Caco-2 (cell line): ENCODE results near the gene SLC38A10. TPM values are rescaled to one million over a fixed set of nuclear protein-coding genes. Genes with fewer than 3 reads are reported as not detected.

Source experiments
- BruUV-seq: library from RNA; stranded (reverse); fragments of 400-500 nt; replicated peaks from 2 replicates; lab custom pipeline; 2021; lab: Mats Ljungman, UMichigan
- CTCF ChIA-PET: fragments of 300-600 bp; sonication (Branson Sonifier 250); formaldehyde crosslinking; loops from one replicate; lab custom pipeline; 2022; ENCODE audit warnings: antibody characterized with exemption; lab: Charles Lee
- POLR2A ChIA-PET: fragments of 300-600 bp; sonication (Branson Sonifier 250); formaldehyde crosslinking; loops from one replicate; lab custom pipeline; 2022; ENCODE audit warnings: antibody characterized with exemption; lab: Charles Lee
- DNase-seq, 2 experiments: peaks; one replicate each; pipeline versions ENCODE4 v3.0.0 to v3.0.0-alpha.2; 2020 to 2022
- H3K27me3 ChIP-seq: replicated peaks from 2 replicates; pipeline ENCODE4 v1.6.0; 2011; ENCODE audit warnings: low read length; ENCODE audit not compliant: control insufficient read depth, insufficient read depth
- H3K36me3 ChIP-seq: 2 replicates; pipeline ENCODE4 v1.5.1; 2011; ENCODE audit warnings: low read length; ENCODE audit not compliant: control insufficient read depth, insufficient read depth
- H3K4me1 ChIP-seq: fragments of 250-450 bp; sonication (Bioruptor Pico); 2 replicates; pipeline ENCODE4 v1.5.1; 2020; ENCODE audit warnings: mild to moderate bottlenecking
- H3K4me3 ChIP-seq: 2 replicates; pipeline ENCODE4 v1.5.1; 2011; ENCODE audit warnings: low read depth, mild to moderate bottlenecking, control low read depth, low read length
- H3K9me3 ChIP-seq: fragments of 250-450 bp; sonication (Bioruptor Pico); 2 replicates; pipeline ENCODE4 v1.5.1; 2020; ENCODE audit warnings: mild to moderate bottlenecking, moderate library complexity
- H3K27ac Mint-ChIP-seq: one replicate; pipeline ENCODE4 v1.8.0; 2022; ENCODE audit warnings: mixed read lengths; ENCODE audit not compliant: unreplicated experiment
- H3K27me3 Mint-ChIP-seq: one replicate; pipeline ENCODE4 v1.8.0; 2022; ENCODE audit warnings: mixed read lengths; ENCODE audit not compliant: insufficient read depth, unreplicated experiment
- H3K36me3 Mint-ChIP-seq: one replicate; pipeline ENCODE4 v1.8.0; 2022; ENCODE audit warnings: mild to moderate bottlenecking, mixed read lengths; ENCODE audit not compliant: insufficient read depth, unreplicated experiment
- H3K4me1 Mint-ChIP-seq: one replicate; pipeline ENCODE4 v1.8.0; 2022; ENCODE audit warnings: low read depth, mixed read lengths; ENCODE audit not compliant: unreplicated experiment
- H3K4me3 Mint-ChIP-seq: one replicate; pipeline ENCODE4 v1.8.0; 2022; ENCODE audit warnings: mild to moderate bottlenecking, moderate library complexity, mixed read lengths; ENCODE audit not compliant: unreplicated experiment
- H3K9me3 Mint-ChIP-seq: one replicate; pipeline ENCODE4 v1.8.0; 2022; ENCODE audit warnings: mixed read lengths; ENCODE audit not compliant: unreplicated experiment
- intact Hi-C: fragments of 100-400 bp; cut with micrococcal nuclease; formaldehyde crosslinking; loops from one replicate; pipeline ENCODE4 v1.10.0; 2022; ENCODE audit not compliant: unreplicated experiment
- total RNA-seq: library from RNA; stranded (reverse); gene quantifications from 2 replicates; pipeline ENCODE4 v1.2.3, GENCODE V29; 2022
- TF ChIP-seq, protein P1 (sequence below), 2 experiments: fragments of 200-600 bp in 1 of 2; IDR thresholded peaks; 1 replicate in 1 of 2; 2 replicates in 1 of 2; pipeline versions ENCODE4 v1.5.1 to v1.8.0; 2011 to 2022; ENCODE audit warnings: antibody characterized with exemption in 1 of 2, control low read depth in 1 of 2, inconsistent platforms in 1 of 2, low read depth in 1 of 2, low read length in 1 of 2, mild to moderate bottlenecking in 1 of 2, moderate library complexity in 1 of 2; ENCODE audit not compliant: insufficient read depth in 1 of 2, severe bottlenecking in 1 of 2, unreplicated experiment in 1 of 2

Gene SLC38A10
- total RNA-seq, 1 experiment from 2014 or later = 137 TPM

DNA sequence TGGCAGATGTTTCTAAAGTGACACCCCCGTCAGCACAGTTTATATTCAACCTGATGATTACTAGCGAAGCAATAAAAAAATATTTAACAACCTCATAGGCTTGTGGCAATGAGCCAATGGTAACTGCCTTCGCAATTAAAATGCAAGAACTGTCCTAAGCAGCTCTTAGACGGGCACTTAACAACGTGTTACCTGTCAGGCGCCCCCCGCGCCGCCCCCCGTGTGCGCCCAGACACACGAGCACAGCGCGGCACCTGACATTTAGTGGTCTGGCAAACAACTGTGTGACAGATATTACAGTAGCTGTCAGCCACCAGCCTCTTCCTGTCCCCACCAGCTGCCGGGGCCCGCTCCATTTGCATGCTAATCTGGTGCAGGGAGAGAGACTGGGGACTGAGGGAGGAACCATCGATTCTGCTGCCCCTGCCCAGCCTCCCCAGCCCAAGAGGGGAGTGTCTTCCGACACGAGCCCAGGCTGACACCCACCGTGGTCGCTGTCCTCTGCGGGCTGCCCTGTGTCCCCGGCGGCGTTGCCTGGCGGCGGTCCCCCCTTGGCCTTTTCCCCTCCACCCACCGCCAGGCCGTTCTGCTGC lies 43.3 kb downstream of the SLC38A10 start:
- Mint-ChIP-seq H3K27me3 (no peaks in the 10 kb centered on the region), H3K4me1 (no peaks in the 10 kb centered on the region), H3K9me3 (no peaks in the 10 kb centered on the region), H3K4me3 (no peak overlapping the region), H3K36me3 (peaks cover 58% of the 10 kb centered on the region), H3K27ac (no peak overlapping the region)
- CTCF ChIA-PET = interaction anchor here (3.8 kb wide), 1 partner anchor 232 kb away, joined by 28 read pairs; no protein-coding TSS in a partner anchor
- Histone ChIP-seq H3K9me3 (peaks cover 6% of the 10 kb centered on the region; the same call in 1 of the 2 replicates), H3K4me3 (no peak overlapping the region), H3K4me1 (no peaks in the 10 kb centered on the region), H3K27me3 (no peaks in the 10 kb centered on the region), H3K36me3 (peaks cover 3% of the 10 kb centered on the region; the same call in 1 of the 2 replicates)
- TF ChIP-seq, protein P1, sequence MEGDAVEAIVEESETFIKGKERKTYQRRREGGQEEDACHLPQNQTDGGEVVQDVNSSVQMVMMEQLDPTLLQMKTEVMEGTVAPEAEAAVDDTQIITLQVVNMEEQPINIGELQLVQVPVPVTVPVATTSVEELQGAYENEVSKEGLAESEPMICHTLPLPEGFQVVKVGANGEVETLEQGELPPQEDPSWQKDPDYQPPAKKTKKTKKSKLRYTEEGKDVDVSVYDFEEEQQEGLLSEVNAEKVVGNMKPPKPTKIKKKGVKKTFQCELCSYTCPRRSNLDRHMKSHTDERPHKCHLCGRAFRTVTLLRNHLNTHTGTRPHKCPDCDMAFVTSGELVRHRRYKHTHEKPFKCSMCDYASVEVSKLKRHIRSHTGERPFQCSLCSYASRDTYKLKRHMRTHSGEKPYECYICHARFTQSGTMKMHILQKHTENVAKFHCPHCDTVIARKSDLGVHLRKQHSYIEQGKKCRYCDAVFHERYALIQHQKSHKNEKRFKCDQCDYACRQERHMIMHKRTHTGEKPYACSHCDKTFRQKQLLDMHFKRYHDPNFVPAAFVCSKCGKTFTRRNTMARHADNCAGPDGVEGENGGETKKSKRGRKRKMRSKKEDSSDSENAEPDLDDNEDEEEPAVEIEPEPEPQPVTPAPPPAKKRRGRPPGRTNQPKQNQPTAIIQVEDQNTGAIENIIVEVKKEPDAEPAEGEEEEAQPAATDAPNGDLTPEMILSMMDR (IDR thresholded peaks at IDR 0.05; ENCODE audit: insufficient read depth in 1 of 2, low read depth in 1 of 2, low read length in 1 of 2, severe bottlenecking in 1 of 2, unreplicated experiment in 1 of 2) = no peak
- DNase-seq = no peak
- intact Hi-C loops = no loop called here
- no TSS peak for BruUV-seq
- POLR2A ChIA-PET = no interaction called here

DNA sequence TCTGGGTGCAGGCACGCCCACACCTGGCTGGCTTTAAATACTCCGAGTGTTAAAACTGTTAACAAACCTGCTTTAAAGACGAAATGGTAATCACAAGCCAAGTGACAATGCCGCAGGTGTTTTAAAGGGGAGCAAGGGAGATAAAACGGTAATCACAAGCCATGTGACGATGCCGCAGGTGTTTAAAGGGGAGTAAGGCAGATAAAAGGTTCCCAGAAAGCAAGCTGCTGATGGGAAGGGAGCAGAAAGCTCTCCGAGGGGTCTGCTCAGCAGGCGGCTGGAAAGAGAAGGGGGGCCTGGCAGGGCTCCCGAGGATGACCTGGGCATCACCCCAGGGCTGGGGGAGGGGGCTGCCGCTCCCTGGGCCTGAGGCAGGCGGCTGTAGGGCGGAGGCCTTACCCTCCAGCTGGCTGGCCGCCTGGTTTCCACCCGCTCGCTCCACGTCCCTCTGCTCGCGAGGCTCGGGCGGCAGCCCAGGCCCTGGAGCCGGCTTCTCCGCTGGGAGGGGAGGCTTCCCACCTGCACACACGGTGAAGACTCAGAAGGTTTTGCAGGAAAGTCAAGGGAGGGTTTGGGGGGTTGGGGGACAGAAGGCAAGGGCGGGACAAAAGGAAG lies 43.9 kb downstream of the SLC38A10 start:
- BruUV-seq = no TSS peak
- TF ChIP-seq, protein P1 (IDR thresholded peaks at IDR 0.05; ENCODE audit: insufficient read depth in 1 of 2, low read depth in 1 of 2, low read length in 1 of 2, severe bottlenecking in 1 of 2, unreplicated experiment in 1 of 2) = no peak
- H3K36me3 Mint-ChIP-seq = peaks cover 64% of the 10 kb centered on the region
- ChIA-PET POLR2A (no interaction called here), CTCF (interaction anchor here (0.6 kb wide), 1 partner anchor 238 kb away, joined by 3 read pairs; no protein-coding TSS in a partner anchor)
- H3K27ac Mint-ChIP-seq = no peak overlapping the region
- intact Hi-C loops = no loop called here
- H3K4me1 ChIP-seq = no peaks in the 10 kb centered on the region
- no peaks in the 10 kb centered on the region for H3K27me3 Mint-ChIP-seq
- H3K9me3 Mint-ChIP-seq = no peaks in the 10 kb centered on the region
- no peak overlapping the region for H3K4me3 Mint-ChIP-seq
- H3K27me3 ChIP-seq = no peaks in the 10 kb centered on the region
- no peak overlapping the region for H3K4me3 ChIP-seq
- no peaks in the 10 kb centered on the region for H3K4me1 Mint-ChIP-seq
- H3K9me3 ChIP-seq = peaks cover 6% of the 10 kb centered on the region; the same call in 1 of the 2 replicates
- H3K36me3 ChIP-seq = peaks cover 3% of the 10 kb centered on the region; the same call in 1 of the 2 replicates
- no peak for DNase-seq

DNA sequence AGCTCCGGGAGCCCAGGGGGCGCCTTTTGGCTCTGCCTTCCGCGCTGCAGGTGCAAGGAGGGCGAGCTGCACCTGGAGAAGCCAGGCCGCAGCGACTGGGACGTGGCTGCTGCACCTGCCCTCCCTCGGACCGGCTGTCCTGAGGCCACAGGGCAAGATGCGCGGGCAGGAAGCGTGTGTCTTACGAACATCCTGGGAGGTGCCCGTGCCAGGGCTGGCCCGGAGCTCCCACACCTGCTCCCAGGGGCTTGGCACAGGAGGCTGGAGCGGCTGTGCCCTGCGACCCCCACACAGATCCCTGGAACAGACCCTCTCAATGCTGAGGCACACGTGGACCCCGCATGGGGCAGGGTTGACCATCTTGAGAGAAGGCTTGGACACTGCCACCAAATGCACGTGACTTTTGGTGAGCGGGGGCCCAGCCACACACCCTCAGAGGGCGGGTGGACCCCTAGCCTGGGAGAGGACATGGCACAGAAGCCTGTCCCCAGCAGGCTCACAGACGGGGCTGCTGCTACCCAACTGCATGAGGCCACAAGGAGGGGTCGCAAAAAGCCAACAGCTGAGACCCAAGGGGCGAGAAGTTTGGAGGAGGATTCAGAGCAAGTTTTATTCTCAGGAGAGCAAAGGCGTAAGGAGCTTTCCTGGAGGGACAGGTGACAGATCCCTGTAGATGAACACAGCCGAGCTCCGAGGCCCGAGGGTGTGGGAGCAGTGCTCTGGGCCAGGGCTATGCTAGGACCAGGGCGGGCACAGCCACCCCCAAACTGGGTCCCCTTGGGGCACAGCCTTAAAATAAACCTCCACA lies 44.6 kb downstream of the SLC38A10 start:
- peaks cover 3% of the 10 kb centered on the region; the same call in 1 of the 2 replicates for H3K36me3 ChIP-seq
- TF ChIP-seq, protein P1 (IDR thresholded peaks at IDR 0.05; ENCODE audit: insufficient read depth in 1 of 2, low read depth in 1 of 2, low read length in 1 of 2, severe bottlenecking in 1 of 2, unreplicated experiment in 1 of 2) = no peak
- BruUV-seq = no TSS peak
- POLR2A ChIA-PET = no interaction called here
- Mint-ChIP-seq H3K9me3 (no peaks in the 10 kb centered on the region), H3K4me1 (no peaks in the 10 kb centered on the region), H3K27me3 (no peaks in the 10 kb centered on the region), H3K27ac (no peak overlapping the region), H3K36me3 (peaks cover 69% of the 10 kb centered on the region), H3K4me3 (no peak overlapping the region)
- no peak for DNase-seq
- CTCF ChIA-PET = interaction anchor here (0.6 kb wide), 1 partner anchor 239 kb away, joined by 3 read pairs; no protein-coding TSS in a partner anchor
- H3K4me3 ChIP-seq = no peak overlapping the region
- no peaks in the 10 kb centered on the region for H3K4me1 ChIP-seq
- no peaks in the 10 kb centered on the region for H3K27me3 ChIP-seq
- peaks cover 6% of the 10 kb centered on the region; the same call in 1 of the 2 replicates for H3K9me3 ChIP-seq
- intact Hi-C loops = no loop called here
